GM21528 (cell line): Measurements from ENCODE around the gene TBC1D14.
"Not testable (repeated sequence)": the region's sequence is repeated elsewhere in the genome, so short reads cannot be mapped to it uniquely, and the experiment has no call there.

Experiments
- ATAC-seq: cut with Tn5 transposase; IDR thresholded peaks from one replicate; pipeline ENCODE4 v1.9.1; 2021; ENCODE audit warnings: mild to moderate bottlenecking, moderate library complexity; ENCODE audit not compliant: unreplicated experiment, low FRiP score

The TBC1D14 gene

GRCh38 chr4:6967846-6968340, 58.3 kb downstream of the TBC1D14 start:
- ATAC-seq: no peak

GRCh38 chr4:6968496-6968895, 58.9 kb downstream of the TBC1D14 start:
- ATAC-seq: no peak

- ATAC-seq: peak; percentile 76
Measured at GRCh38 chr4:6969826-6970800, 60.5 kb downstream of the TBC1D14 start.

- no peak for ATAC-seq
Measured at GRCh38 chr4:6971536-6972374, 62.1 kb downstream of the TBC1D14 start.

- ATAC-seq: no peak
Measured at GRCh38 chr4:6972375-6972650, 62.7 kb downstream of the TBC1D14 start.

- no peak for ATAC-seq
Measured at GRCh38 chr4:6972911-6973310, 63.3 kb downstream of the TBC1D14 start.

- ATAC-seq: no peak
Measured at GRCh38 chr4:6974138-6974848, 64.7 kb downstream of the TBC1D14 start.

GRCh38 chr4:6977846-6978245, 68.2 kb downstream of the TBC1D14 start:
- not testable (repeated sequence) for ATAC-seq

GRCh38 chr4:6983544-6984142, 74.0 kb downstream of the TBC1D14 start:
- ATAC-seq: no peak

- no peak for ATAC-seq
Measured at GRCh38 chr4:6984612-6985425, 75.2 kb downstream of the TBC1D14 start.

GRCh38 chr4:6986072-6986780, 76.6 kb downstream of the TBC1D14 start:
- ATAC-seq: peak; percentile 24

GRCh38 chr4:6986781-6987587, 77.4 kb downstream of the TBC1D14 start:
- ATAC-seq: peak; percentile 82

GRCh38 chr4:6987588-6987961, 77.9 kb downstream of the TBC1D14 start:
- peak; percentile 2 for ATAC-seq

GRCh38 chr4:6988016-6988715, 78.5 kb downstream of the TBC1D14 start:
- no peak for ATAC-seq

GRCh38 chr4:6989331-6989923, 79.8 kb downstream of the TBC1D14 start:
- ATAC-seq: no peak

GRCh38 chr4:6990661-6991060, 81.0 kb downstream of the TBC1D14 start:
- no peak for ATAC-seq

- no peak for ATAC-seq
Measured at GRCh38 chr4:6991249-6991648, 81.6 kb downstream of the TBC1D14 start.
